Measurements from ENCODE around the gene MAP4K4. TPM values are rescaled to one million over a fixed set of nuclear protein-coding genes. Genes with fewer than 3 reads are reported as not detected.
A peak's percentile ranks its signal among the peaks of the same experiment; 100 is the strongest.

The MAP4K4 gene
- total and polyA plus RNA-seq, 2 of the 13 experiments (the other 11 are each of a cell fraction or from before 2014, with no cell fraction given), result 105 to 264 TPM

GRCh38 chr2:101731221-101732054 is 33.9 kb downstream of the MAP4K4 start (continued):
- no peak for TF ChIP-seq REST (IDR thresholded peaks at IDR 0.05; ENCODE audit: borderline replicate concordance in 1 of 2, low read depth in 1 of 2, low read length in 2 of 2)
- no peak for TF ChIP-seq ADNP (CRISPR knock-in tag; IDR thresholded peaks at IDR 0.05)
- 0 out of 2 replicates have a peak, but pooled peaks have one; percentile 44 for TF ChIP-seq ZNF430 (CRISPR knock-in tag; IDR thresholded peaks at IDR 0.05)
- peak; percentile 91 for TF ChIP-seq ZMYM3 (CRISPR knock-in tag; IDR thresholded peaks at IDR 0.05)
- 0 out of 2 replicates have a peak, but pooled peaks have one; percentile 59 for TF ChIP-seq KMT2A (CRISPR knock-in tag; IDR thresholded peaks at IDR 0.05)
- TF ChIP-seq ARNT (IDR thresholded peaks at IDR 0.05), result no peak
- peak; percentile 74; the same call in 1 of the 2 replicates for TF ChIP-seq ZNF614 (CRISPR knock-in tag; IDR thresholded peaks at IDR 0.05; ENCODE audit: borderline replicate concordance)
- no peak for TF ChIP-seq SMARCE1 (IDR thresholded peaks at IDR 0.05; ENCODE audit: borderline replicate concordance)
- no peak for TF ChIP-seq ZNF407 (CRISPR knock-in tag; IDR thresholded peaks at IDR 0.05; ENCODE audit: not compliant biosample characterization)
- no peak for TF ChIP-seq PHF20 (CRISPR knock-in tag; IDR thresholded peaks at IDR 0.05)
- TF ChIP-seq THYN1 (CRISPR knock-in tag; IDR thresholded peaks at IDR 0.05; ENCODE audit: borderline replicate concordance, low read depth), result no peak
- TF ChIP-seq ATF5 (CRISPR knock-in tag; IDR thresholded peaks at IDR 0.05; ENCODE audit: low read depth), result no peak
- TF ChIP-seq ZFP62 (CRISPR knock-in tag; IDR thresholded peaks at IDR 0.05), result no peak
- no peak for TF ChIP-seq ZNF710 (CRISPR knock-in tag; IDR thresholded peaks at IDR 0.05; ENCODE audit: borderline replicate concordance)
